SK-N-SH (cell line): ENCODE measurements around the gene SLC1A1. TPM values are rescaled to one million over a fixed set of nuclear protein-coding genes. Genes with fewer than 3 reads are reported as not detected.

Experiments used
- CTCF ChIA-PET: fragments of 300-600, 350-600 bp; formaldehyde crosslinking; extraction: SDS; loops from one replicate; lab custom pipeline; 2021; lab: Yijun Ruan, JAX
- POLR2A ChIA-PET: fragments of 350-600 bp; sonication (Branson Sonifier 250); formaldehyde crosslinking; extraction: SDS; loops from one replicate; lab custom pipeline; 2020; ENCODE audit warnings: antibody characterized with exemption, inconsistent platforms; lab: Yijun Ruan, JAX
- DNase-seq: peaks from one replicate; pipeline ENCODE4 v3.0.0; 2012
- H2AFZ ChIP-seq: fragments of 200-600 bp; sonication (generic); 2 replicates; pipeline ENCODE4 v1.8.1; 2016; ENCODE audit warnings: antibody characterized with exemption, mild to moderate bottlenecking, low read depth
- H3F3A ChIP-seq: fragments of 200-600 bp; sonication (generic); replicated peaks from 2 replicates; pipeline ENCODE3; 2016; ENCODE audit warnings: antibody characterized with exemption, mild to moderate bottlenecking; ENCODE audit not compliant: insufficient read depth
- H3K27ac ChIP-seq, 2 experiments: fragments of 200-500 bp in 1 of 2; fragments of 200-600 bp in 1 of 2; sonication (Bioruptor generic) in 1 of 2; sonication (generic), shearing (Covaris generic) in 1 of 2; 2 replicates each; pipeline versions ENCODE4 v1.5.1 to v1.6.1; 2014 to 2016; ENCODE audit warnings: low read depth in 2 of 2, inconsistent platforms in 1 of 2, low read length in 1 of 2, mild to moderate bottlenecking in 1 of 2, mixed read lengths in 1 of 2
- H3K27me3 ChIP-seq: fragments of 200-600 bp; sonication (generic), shearing (Covaris generic); 2 replicates; pipeline ENCODE4 v1.6.1; 2016; ENCODE audit warnings: mixed run types; ENCODE audit not compliant: insufficient read depth
- H3K36me3 ChIP-seq, 2 experiments: fragments of 200-500 bp in 1 of 2; fragments of 200-600 bp in 1 of 2; sonication (Bioruptor generic) in 1 of 2; sonication (generic) in 1 of 2; replicated peaks in 1 of 2; 2 replicates each; pipeline versions ENCODE3 to v1.5.1; 2014 to 2016; ENCODE audit warnings: low read length in 1 of 2, mild to moderate bottlenecking in 1 of 2; ENCODE audit not compliant: insufficient read depth in 2 of 2, control insufficient read depth in 1 of 2
- H3K4me1 ChIP-seq, 2 experiments: fragments of 200-500 bp in 1 of 2; fragments of 200-600 bp in 1 of 2; sonication (Bioruptor generic) in 1 of 2; sonication (generic), shearing (Covaris generic) in 1 of 2; 2 replicates each; pipeline versions ENCODE4 v1.5.1 to v1.6.1; 2014 to 2016; ENCODE audit warnings: low read depth in 1 of 2, low read length in 1 of 2, mixed run types in 1 of 2; ENCODE audit not compliant: insufficient read depth in 2 of 2, control insufficient read depth in 1 of 2
- H3K4me2 ChIP-seq: fragments of 200-600 bp; sonication (generic), shearing (Covaris generic); 2 replicates; pipeline ENCODE4 v1.6.1; 2017; ENCODE audit warnings: mixed run types
- H3K4me3 ChIP-seq, 2 experiments: fragments of 200-500 bp in 1 of 2; fragments of 200-600 bp in 1 of 2; sonication (Bioruptor generic) in 1 of 2; sonication (generic), shearing (Covaris generic) in 1 of 2; 2 replicates each; pipeline versions ENCODE4 v1.5.1 to v1.8.1; 2014 to 2016; ENCODE audit warnings: low read depth in 2 of 2, inconsistent platforms in 1 of 2, low read length in 1 of 2, mild to moderate bottlenecking in 1 of 2, mixed read lengths in 1 of 2, moderate library complexity in 1 of 2
- H3K79me2 ChIP-seq: fragments of 200-600 bp; sonication (generic); 2 replicates; pipeline ENCODE4 v1.8.1; 2017; ENCODE audit warnings: mild to moderate bottlenecking; ENCODE audit not compliant: insufficient read depth
- H3K9ac ChIP-seq: fragments of 200-600 bp; sonication (generic); 2 replicates; pipeline ENCODE4 v1.6.1; 2017; ENCODE audit warnings: mixed run types
- H3K9me2 ChIP-seq: fragments of 200-600 bp; sonication (generic); 2 replicates; pipeline ENCODE4 v1.6.1; 2017; ENCODE audit warnings: mixed run types
- H3K9me3 ChIP-seq: fragments of 200-600 bp; sonication (generic); 2 replicates; pipeline ENCODE4 v1.6.1; 2017; ENCODE audit warnings: mixed run types, mild to moderate bottlenecking, moderate library complexity
- H4K20me1 ChIP-seq: fragments of 200-600 bp; sonication (generic); 2 replicates; pipeline ENCODE4 v1.6.1; 2017; ENCODE audit warnings: mild to moderate bottlenecking, mixed run types; ENCODE audit not compliant: insufficient read depth
- EP300 ChIP-seq, 2 experiments: IDR thresholded peaks; 2 replicates each; pipeline versions ENCODE4 v1.4.0 to v1.6.1; 2012; ENCODE audit warnings: borderline replicate concordance in 1 of 2, low read depth in 1 of 2, low read length in 1 of 2
- FOSL2 ChIP-seq: IDR thresholded peaks from 2 replicates; pipeline ENCODE4 v1.4.0; 2012; ENCODE audit warnings: low read depth, mild to moderate bottlenecking, moderate library complexity, borderline replicate concordance
- FOXM1 ChIP-seq: IDR thresholded peaks from 2 replicates; pipeline ENCODE4 v1.4.0; 2012; ENCODE audit warnings: low read depth, mild to moderate bottlenecking
- GABPA ChIP-seq: IDR thresholded peaks from 2 replicates; pipeline ENCODE4 v1.4.0; 2012; ENCODE audit warnings: low read depth, mild to moderate bottlenecking
- IRF3 ChIP-seq: fragments of 150-350 bp; IDR thresholded peaks from 2 replicates; pipeline ENCODE4 v1.6.1; 2016; ENCODE audit warnings: mild to moderate bottlenecking, low read depth, low read length
- MAX ChIP-seq: IDR thresholded peaks from 2 replicates; pipeline ENCODE4 v1.4.0; 2012; ENCODE audit warnings: low read depth
- MEF2A ChIP-seq: IDR thresholded peaks from 2 replicates; pipeline ENCODE4 v1.4.0; 2012; ENCODE audit warnings: low read depth, borderline replicate concordance
- MXI1 ChIP-seq: IDR thresholded peaks from 2 replicates; pipeline ENCODE4 v1.6.1; 2012; ENCODE audit warnings: mild to moderate bottlenecking, low read depth, low read length, improper control_type of control experiment
- NFIC ChIP-seq: IDR thresholded peaks from 2 replicates; pipeline ENCODE4 v1.4.0; 2012; ENCODE audit warnings: borderline replicate concordance
- POLR2AphosphoS5 ChIP-seq: IDR thresholded peaks from 2 replicates; pipeline ENCODE4 v1.6.1; 2012; ENCODE audit warnings: low read depth, low read length
- RAD21 ChIP-seq: IDR thresholded peaks from 2 replicates; pipeline ENCODE4 v1.6.1; 2012; ENCODE audit warnings: mild to moderate bottlenecking, low read length
- RFX5 ChIP-seq: IDR thresholded peaks from 2 replicates; pipeline ENCODE4 v1.6.1; 2012; ENCODE audit warnings: mild to moderate bottlenecking, improper control_type of control experiment, low read length
- SIN3A ChIP-seq: IDR thresholded peaks from 2 replicates; pipeline ENCODE4 v1.6.1; 2012; ENCODE audit warnings: low read depth, mild to moderate bottlenecking, low read length, moderate library complexity, borderline replicate concordance
- SMC3 ChIP-seq: IDR thresholded peaks from 2 replicates; pipeline ENCODE4 v1.6.1; 2012; ENCODE audit warnings: low read depth, low read length, improper control_type of control experiment
- TAF1 ChIP-seq: IDR thresholded peaks from 2 replicates; pipeline ENCODE4 v1.6.1; 2012; ENCODE audit warnings: low read depth, mild to moderate bottlenecking, low read length, moderate library complexity, borderline replicate concordance
- USF1 ChIP-seq: IDR thresholded peaks from 2 replicates; pipeline ENCODE4 v1.4.0; 2012; ENCODE audit warnings: low read depth, borderline replicate concordance
- ZBTB33 ChIP-seq: IDR thresholded peaks from 2 replicates; pipeline ENCODE4 v1.4.0; 2012; ENCODE audit warnings: low read depth, borderline replicate concordance
- WGBS: methylation state at CpG from one replicate; pipeline ENCODE4 v1.1.6; 2017; ENCODE audit warnings: low lambda C conversion rate; 5-methylcytosine and 5-hydroxymethylcytosine counted together
- polyA plus RNA-seq, 3 experiments: library from polyadenylated mRNA; depleted of rRNA; stranded (reverse); fragments of >200 nt; gene quantifications; 2 replicates each; pipeline ENCODE4 v1.2.3, GENCODE V29; 2012

The SLC1A1 gene
- polyA plus RNA-seq, 1 of the 3 experiments (the other 2 are of a cell fraction) = 0.23 TPM

GRCh38 chr9:4497395-4497794 is 7.1 kb downstream of the SLC1A1 start:
- TF ChIP-seq RAD21 (no peak), MAX (no peak), MEF2A (no peak), ZBTB33 (no peak), GABPA (no peak), POLR2AphosphoS5 (no peak), FOSL2 (no peak), EP300 (IDR thresholded peaks at IDR 0.05; ENCODE audit: borderline replicate concordance in 1 of 2, low read depth in 1 of 2, low read length in 1 of 2) (no peak), USF1 (no peak), FOXM1 (no peak), MXI1 (no peak)
- H3K9ac ChIP-seq = no peak overlapping the region

GRCh38 chr9:4497855-4498254 is 7.6 kb downstream of the SLC1A1 start:
- Histone ChIP-seq H3K4me3 (no peak overlapping the region), H3K4me2 (no peak overlapping the region), H3K4me1 (no peaks in the 10 kb centered on the region), H3K9ac (no peak overlapping the region), H3K79me2 (no peaks in the 10 kb centered on the region), H3K9me3 (no peaks in the 10 kb centered on the region), H2AFZ (no peak overlapping the region), H3K27ac (no peak overlapping the region), H3K27me3 (no peaks in the 10 kb centered on the region), H3K36me3 (no peaks in the 10 kb centered on the region), H4K20me1 (no peaks in the 10 kb centered on the region), H3K9me2 (no peaks in the 10 kb centered on the region), H3F3A (no peaks in the 10 kb centered on the region)
- ChIA-PET CTCF (interaction anchor here (1.3 kb wide), 1 partner anchor 107 kb away, joined by 3 read pairs; no protein-coding TSS in a partner anchor), POLR2A (no interaction called here)
- DNase-seq = no peak
- no peak for TF ChIP-seq TAF1
- TF ChIP-seq IRF3 = no peak
- TF ChIP-seq POLR2AphosphoS5 = no peak
- TF ChIP-seq MEF2A = no peak
- no peak for TF ChIP-seq SMC3
- no peak for TF ChIP-seq RFX5
- no peak for TF ChIP-seq SIN3A
- TF ChIP-seq NFIC = no peak
- no peak for TF ChIP-seq MXI1
- 57% methylated on average over 1 of the region's 1 CpG for WGBS

More at GRCh38 chr9:4497395-4497794, 7.1 kb downstream of the SLC1A1 start:
- Histone ChIP-seq H3K27ac (no peak overlapping the region), H3K9me2 (no peaks in the 10 kb centered on the region), H3K4me3 (no peak overlapping the region), H3K4me1 (no peaks in the 10 kb centered on the region), H3K4me2 (no peak overlapping the region), H3F3A (no peaks in the 10 kb centered on the region), H2AFZ (no peak overlapping the region), H4K20me1 (no peaks in the 10 kb centered on the region), H3K27me3 (no peaks in the 10 kb centered on the region), H3K36me3 (no peaks in the 10 kb centered on the region), H3K79me2 (no peaks in the 10 kb centered on the region), H3K9me3 (no peaks in the 10 kb centered on the region)
- 0% methylated on average over 1 of the region's 1 CpG for WGBS
- DNase-seq = no peak
- CTCF ChIA-PET = interaction anchor here (1.3 kb wide), 1 partner anchor 108 kb away, joined by 3 read pairs; no protein-coding TSS in a partner anchor
- POLR2A ChIA-PET = no interaction called here
